ENCODE measurements around the gene ALDH1A1.

The ALDH1A1 gene

GRCh38 chr9:72907421-72907820 is 45.4 kb downstream of the ALDH1A1 start:
- DNase-seq (ENCODE audit: low read depth), result no peak
- TF ChIP-seq, protein P1, sequence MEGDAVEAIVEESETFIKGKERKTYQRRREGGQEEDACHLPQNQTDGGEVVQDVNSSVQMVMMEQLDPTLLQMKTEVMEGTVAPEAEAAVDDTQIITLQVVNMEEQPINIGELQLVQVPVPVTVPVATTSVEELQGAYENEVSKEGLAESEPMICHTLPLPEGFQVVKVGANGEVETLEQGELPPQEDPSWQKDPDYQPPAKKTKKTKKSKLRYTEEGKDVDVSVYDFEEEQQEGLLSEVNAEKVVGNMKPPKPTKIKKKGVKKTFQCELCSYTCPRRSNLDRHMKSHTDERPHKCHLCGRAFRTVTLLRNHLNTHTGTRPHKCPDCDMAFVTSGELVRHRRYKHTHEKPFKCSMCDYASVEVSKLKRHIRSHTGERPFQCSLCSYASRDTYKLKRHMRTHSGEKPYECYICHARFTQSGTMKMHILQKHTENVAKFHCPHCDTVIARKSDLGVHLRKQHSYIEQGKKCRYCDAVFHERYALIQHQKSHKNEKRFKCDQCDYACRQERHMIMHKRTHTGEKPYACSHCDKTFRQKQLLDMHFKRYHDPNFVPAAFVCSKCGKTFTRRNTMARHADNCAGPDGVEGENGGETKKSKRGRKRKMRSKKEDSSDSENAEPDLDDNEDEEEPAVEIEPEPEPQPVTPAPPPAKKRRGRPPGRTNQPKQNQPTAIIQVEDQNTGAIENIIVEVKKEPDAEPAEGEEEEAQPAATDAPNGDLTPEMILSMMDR (IDR thresholded peaks at IDR 0.05; ENCODE audit: low read depth, low read length), result no peak
- no peak for TF ChIP-seq MYC (IDR thresholded peaks at IDR 0.05; ENCODE audit: low read depth, low read length)
- TF ChIP-seq POLR2A (IDR thresholded peaks at IDR 0.05; ENCODE audit: extremely low read depth, insufficient read length), result no peak
- TF ChIP-seq, protein P2, sequence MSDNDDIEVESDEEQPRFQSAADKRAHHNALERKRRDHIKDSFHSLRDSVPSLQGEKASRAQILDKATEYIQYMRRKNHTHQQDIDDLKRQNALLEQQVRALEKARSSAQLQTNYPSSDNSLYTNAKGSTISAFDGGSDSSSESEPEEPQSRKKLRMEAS (IDR thresholded peaks at IDR 0.05; ENCODE audit: low read depth, low read length), result no peak
- no peak overlapping the region for H3K4me3 ChIP-seq (ENCODE audit: low read depth, low read length)

DNA sequence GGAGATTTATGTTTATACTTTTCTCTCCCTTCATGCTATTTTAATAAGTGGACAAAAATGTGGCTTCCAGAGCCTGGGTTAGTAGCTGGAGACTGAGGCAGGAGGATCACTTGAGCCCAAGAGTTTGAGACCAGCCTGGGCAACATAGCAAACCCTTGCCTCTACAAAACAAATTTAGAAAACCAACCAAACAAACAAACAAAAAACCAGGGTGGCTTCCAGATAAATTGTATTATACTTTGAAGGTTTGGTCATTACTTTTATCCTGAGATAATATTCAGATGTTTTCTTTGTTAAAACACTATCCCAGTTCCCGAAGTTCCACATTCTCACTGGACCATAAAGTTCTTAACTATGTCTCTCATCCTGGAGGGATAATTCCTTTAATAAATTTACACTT is 46.0 kb downstream of the ALDH1A1 start:
- no peak for DNase-seq (ENCODE audit: low read depth)
- no peak overlapping the region for H3K4me3 ChIP-seq (ENCODE audit: low read depth, low read length)
- no peak for TF ChIP-seq POLR2A (IDR thresholded peaks at IDR 0.05; ENCODE audit: extremely low read depth, insufficient read length)
- TF ChIP-seq, protein P2 (IDR thresholded peaks at IDR 0.05; ENCODE audit: low read depth, low read length), result no peak
- TF ChIP-seq, protein P1 (IDR thresholded peaks at IDR 0.05; ENCODE audit: low read depth, low read length), result no peak
- TF ChIP-seq MYC (IDR thresholded peaks at IDR 0.05; ENCODE audit: low read depth, low read length), result no peak

DNA sequence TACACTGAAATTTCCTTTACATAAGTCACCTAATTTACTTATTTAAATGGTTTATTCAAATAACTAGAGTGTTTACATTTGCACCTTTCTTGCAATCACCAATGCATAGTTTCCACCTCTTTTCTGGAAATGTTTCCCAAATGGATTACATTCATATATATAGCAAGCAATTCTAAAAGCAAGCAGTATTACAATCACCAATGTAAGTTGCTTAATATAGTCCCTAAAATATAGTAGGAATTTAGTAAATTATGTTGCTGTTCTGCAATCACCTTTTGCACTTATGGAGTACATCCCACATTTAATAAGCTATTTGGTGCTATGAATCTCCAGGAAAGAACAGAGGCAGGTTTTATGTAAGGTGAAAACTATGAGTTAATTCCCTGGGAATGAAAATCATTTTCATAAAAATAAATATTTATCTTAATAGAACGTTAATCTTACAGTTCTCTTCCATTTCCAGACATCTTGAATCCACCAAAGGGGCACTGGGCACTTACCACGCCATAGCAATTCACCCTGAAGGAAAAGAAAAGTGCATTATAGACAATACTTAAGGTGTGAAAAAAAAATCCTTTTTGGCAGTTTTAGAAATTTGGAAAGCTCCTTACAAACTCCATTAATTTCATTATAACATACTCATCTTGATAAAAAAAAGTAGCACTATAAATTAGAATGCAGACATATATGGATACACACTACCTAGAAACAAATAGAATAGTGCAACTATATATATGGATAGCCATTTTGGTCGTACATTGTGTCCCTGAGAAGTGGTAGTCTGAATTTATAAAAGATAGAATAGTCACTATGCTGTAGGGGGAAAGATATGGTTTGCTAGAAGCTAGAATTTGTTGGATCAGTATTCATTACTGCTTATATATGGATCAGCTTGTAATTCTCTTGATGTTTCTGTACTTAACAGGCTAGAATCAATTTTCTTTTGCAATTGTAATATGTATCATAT is 47.1 kb downstream of the ALDH1A1 start:
- TF ChIP-seq POLR2A (IDR thresholded peaks at IDR 0.05; ENCODE audit: extremely low read depth, insufficient read length) (no peak), MYC (IDR thresholded peaks at IDR 0.05; ENCODE audit: low read depth, low read length) (no peak)
- TF ChIP-seq, protein P1 (IDR thresholded peaks at IDR 0.05; ENCODE audit: low read depth, low read length), result no peak
- TF ChIP-seq, protein P2 (IDR thresholded peaks at IDR 0.05; ENCODE audit: low read depth, low read length), result no peak
- H3K4me3 ChIP-seq (ENCODE audit: low read depth, low read length), result no peak overlapping the region
- no peak for DNase-seq (ENCODE audit: low read depth)

- no peak for DNase-seq (ENCODE audit: low read depth)
- no peak overlapping the region for H3K4me3 ChIP-seq (ENCODE audit: low read depth, low read length)
- TF ChIP-seq, protein P1 (IDR thresholded peaks at IDR 0.05; ENCODE audit: low read depth, low read length), result no peak
- TF ChIP-seq MYC (IDR thresholded peaks at IDR 0.05; ENCODE audit: low read depth, low read length) (no peak), POLR2A (IDR thresholded peaks at IDR 0.05; ENCODE audit: extremely low read depth, insufficient read length) (no peak)
- TF ChIP-seq, protein P2 (IDR thresholded peaks at IDR 0.05; ENCODE audit: low read depth, low read length), result no peak
Measured at GRCh38 chr9:72904267-72905093, 48.4 kb downstream of the ALDH1A1 start.

DNA sequence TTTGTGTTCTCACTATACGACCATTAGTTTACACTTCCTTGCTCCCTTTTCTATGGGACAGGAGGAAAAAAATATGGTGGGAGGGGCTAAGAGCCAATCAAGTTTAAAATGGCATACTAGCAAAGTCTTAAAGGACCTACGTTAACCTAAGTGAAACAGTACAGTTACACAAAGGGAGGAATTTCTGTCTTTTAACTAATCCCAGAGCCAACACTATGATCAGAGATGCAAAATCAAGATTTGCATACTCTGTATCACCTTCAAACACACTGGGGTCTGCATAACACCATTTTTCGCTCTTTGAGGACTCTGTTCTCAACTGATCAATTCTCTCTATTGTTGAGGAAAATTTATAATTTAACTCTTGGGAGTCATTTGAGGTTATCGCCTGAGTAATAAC is 49.8 kb downstream of the ALDH1A1 start:
- no peak for DNase-seq (ENCODE audit: low read depth)
- H3K4me3 ChIP-seq (ENCODE audit: low read depth, low read length), result no peak overlapping the region
- no peak for TF ChIP-seq POLR2A (IDR thresholded peaks at IDR 0.05; ENCODE audit: extremely low read depth, insufficient read length)
- TF ChIP-seq, protein P1 (IDR thresholded peaks at IDR 0.05; ENCODE audit: low read depth, low read length), result no peak
- no peak for TF ChIP-seq MYC (IDR thresholded peaks at IDR 0.05; ENCODE audit: low read depth, low read length)
- TF ChIP-seq, protein P2 (IDR thresholded peaks at IDR 0.05; ENCODE audit: low read depth, low read length), result no peak

All from NB4 (cell line).